Activated CD4-positive, alpha-beta T cell treated with anti-CD3 and anti-CD28 coated beads, Interleukin-2, amount 50 U/mL, for 24 hours (primary cell): Measurements from ENCODE around the gene HLA-B.
"Not testable (repeated sequence)": the region's sequence is repeated elsewhere in the genome, so short reads cannot be mapped to it uniquely, and the experiment has no call there.

Source experiments
- DNase-seq, 2 donors: peaks; one replicate each; pipeline ENCODE4 v3.0.0-alpha.2; 2020; ENCODE audit warnings: low read depth in 1 of 2, low spot score in 1 of 2

Gene HLA-B

GRCh38 chr6:31356946-31357466, at the start of gene HLA-B:
Gene HLA-B, minus strand, starts transcription at chr6:31357179. Its CDS starts 21 bp downstream, at chr6:31357158.
- peak in 1 of 2 donors; percentile 72 for DNase-seq

GRCh38 chr6:31405996-31406395, 49.0 kb upstream of the HLA-B start:
- no peak for DNase-seq

- not testable (repeated sequence) for DNase-seq
Measured at GRCh38 chr6:31404061-31404364, 47.0 kb upstream of the HLA-B start.

GRCh38 chr6:31403283-31404060, 46.5 kb upstream of the HLA-B start, which contains the start of gene MICA:
Gene MICA, plus strand, starts transcription at chr6:31403595. Its CDS starts 38 bp downstream, at chr6:31403633.
- peak; percentile 35 to 67 for DNase-seq

GRCh38 chr6:31402324-31403282, 45.6 kb upstream of the HLA-B start:
- DNase-seq, result no peak

- no peak for DNase-seq
Measured at GRCh38 chr6:31401403-31401802, 44.4 kb upstream of the HLA-B start.

- DNase-seq, result peak; percentile 36 to 41
Measured at GRCh38 chr6:31400467-31401289, 43.7 kb upstream of the HLA-B start.

GRCh38 chr6:31399589-31400466, 42.8 kb upstream of the HLA-B start:
- peak in 1 of 2 donors; percentile 31 for DNase-seq

- no peak for DNase-seq
Measured at GRCh38 chr6:31397901-31398525, 41.0 kb upstream of the HLA-B start.

GRCh38 chr6:31397153-31397499, 40.1 kb upstream of the HLA-B start:
- not testable (repeated sequence) for DNase-seq

- peak; percentile 80 to 87 for DNase-seq
Measured at GRCh38 chr6:31396422-31397152, 39.6 kb upstream of the HLA-B start.

- no peak for DNase-seq
Measured at GRCh38 chr6:31395832-31396231, 38.9 kb upstream of the HLA-B start.

GRCh38 chr6:31394381-31394780, 37.4 kb upstream of the HLA-B start:
- DNase-seq, result no peak

- no peak for DNase-seq
Measured at GRCh38 chr6:31393932-31394331, 37.0 kb upstream of the HLA-B start.

- not testable (repeated sequence) for DNase-seq
Measured at GRCh38 chr6:31389802-31390132, 32.8 kb upstream of the HLA-B start.

GRCh38 chr6:31388916-31389801, 32.2 kb upstream of the HLA-B start:
- not testable (repeated sequence) for DNase-seq

GRCh38 chr6:31386977-31387376, 30.0 kb upstream of the HLA-B start:
- no peak for DNase-seq

GRCh38 chr6:31386099-31386498, 29.1 kb upstream of the HLA-B start:
- no peak for DNase-seq
